ENCODE data around the gene SH2D3C.

The SH2D3C gene

GRCh38 chr9:127724012-127724411, 54.5 kb downstream of the SH2D3C start:
- H3K9me3 Mint-ChIP-seq = peaks cover 1% of the 10 kb centered on the region
- DNase-seq (ENCODE audit: low spot score in 2 of 2) (no peak), ATAC-seq (ENCODE audit: low read depth) (no peak)
- peaks cover 3% of the 10 kb centered on the region for H3K4me1 Mint-ChIP-seq
- H3K36me3 Mint-ChIP-seq = no peaks in the 10 kb centered on the region
- no peak overlapping the region for H3K27ac Mint-ChIP-seq
- no peak overlapping the region for H3K4me3 Mint-ChIP-seq
- H3K27me3 Mint-ChIP-seq = peaks cover 4% of the 10 kb centered on the region

GRCh38 chr9:127723444-127723843, 55.0 kb downstream of the SH2D3C start:
- Mint-ChIP-seq H3K36me3 (no peaks in the 10 kb centered on the region), H3K9me3 (peaks cover 1% of the 10 kb centered on the region), H3K27ac (no peak overlapping the region), H3K27me3 (peaks cover 4% of the 10 kb centered on the region), H3K4me1 (peaks cover 3% of the 10 kb centered on the region), H3K4me3 (no peak overlapping the region)
- no peak for DNase-seq (ENCODE audit: low spot score in 2 of 2)
- no peak for ATAC-seq (ENCODE audit: low read depth)

GRCh38 chr9:127723013-127723412, 55.5 kb downstream of the SH2D3C start:
- Mint-ChIP-seq H3K27me3 (peaks cover 4% of the 10 kb centered on the region), H3K27ac (no peak overlapping the region), H3K4me1 (peaks cover 3% of the 10 kb centered on the region), H3K36me3 (no peaks in the 10 kb centered on the region), H3K4me3 (no peak overlapping the region), H3K9me3 (peaks cover 1% of the 10 kb centered on the region)
- DNase-seq (ENCODE audit: low spot score in 2 of 2) = no peak
- no peak for ATAC-seq (ENCODE audit: low read depth)

GRCh38 chr9:127722055-127722745, 56.3 kb downstream of the SH2D3C start:
- peaks cover 4% of the 10 kb centered on the region for H3K27me3 Mint-ChIP-seq
- no peak overlapping the region for H3K27ac Mint-ChIP-seq
- ATAC-seq (ENCODE audit: low read depth) (no peak), DNase-seq (ENCODE audit: low spot score in 2 of 2) (no peak)
- H3K4me1 Mint-ChIP-seq = peaks cover 3% of the 10 kb centered on the region
- peaks cover 1% of the 10 kb centered on the region for H3K9me3 Mint-ChIP-seq
- no peaks in the 10 kb centered on the region for H3K36me3 Mint-ChIP-seq
- H3K4me3 Mint-ChIP-seq = no peak overlapping the region

GRCh38 chr9:127721391-127721821, 57.1 kb downstream of the SH2D3C start:
- DNase-seq (ENCODE audit: low spot score in 2 of 2) (no peak), ATAC-seq (ENCODE audit: low read depth) (no peak)
- peaks cover 4% of the 10 kb centered on the region for H3K27me3 Mint-ChIP-seq
- peaks cover 3% of the 10 kb centered on the region for H3K4me1 Mint-ChIP-seq
- H3K27ac Mint-ChIP-seq = no peak overlapping the region
- H3K9me3 Mint-ChIP-seq = peaks cover 1% of the 10 kb centered on the region
- no peak overlapping the region for H3K4me3 Mint-ChIP-seq
- H3K36me3 Mint-ChIP-seq = no peaks in the 10 kb centered on the region

GRCh38 chr9:127720865-127721227, 57.6 kb downstream of the SH2D3C start:
- Mint-ChIP-seq H3K9me3 (peaks cover 1% of the 10 kb centered on the region), H3K4me3 (no peak overlapping the region), H3K27me3 (peaks cover 4% of the 10 kb centered on the region), H3K27ac (no peak overlapping the region), H3K4me1 (peaks cover 6% of the 10 kb centered on the region), H3K36me3 (no peaks in the 10 kb centered on the region)
- ATAC-seq (ENCODE audit: low read depth) (no peak), DNase-seq (ENCODE audit: low spot score in 2 of 2) (no peak)

- ATAC-seq (ENCODE audit: low read depth) (no peak), DNase-seq (ENCODE audit: low spot score in 2 of 2) (no peak)
- H3K27ac Mint-ChIP-seq = no peak overlapping the region
- peaks cover 1% of the 10 kb centered on the region for H3K9me3 Mint-ChIP-seq
- no peaks in the 10 kb centered on the region for H3K36me3 Mint-ChIP-seq
- peaks cover 9% of the 10 kb centered on the region for H3K4me1 Mint-ChIP-seq
- H3K27me3 Mint-ChIP-seq = peaks cover 4% of the 10 kb centered on the region
- H3K4me3 Mint-ChIP-seq = no peak overlapping the region
Observed at GRCh38 chr9:127720031-127720864, 58.2 kb downstream of the SH2D3C start.

GRCh38 chr9:127717766-127718165, 60.7 kb downstream of the SH2D3C start:
- H3K9me3 Mint-ChIP-seq = peaks cover 1% of the 10 kb centered on the region
- DNase-seq (ENCODE audit: low spot score in 2 of 2) (no peak), ATAC-seq (ENCODE audit: low read depth) (no peak)
- peaks cover 12% of the 10 kb centered on the region for H3K4me1 Mint-ChIP-seq
- no peak overlapping the region for H3K4me3 Mint-ChIP-seq
- no peaks in the 10 kb centered on the region for H3K36me3 Mint-ChIP-seq
- H3K27me3 Mint-ChIP-seq = peaks cover 3% of the 10 kb centered on the region
- no peak overlapping the region for H3K27ac Mint-ChIP-seq

GRCh38 chr9:127716412-127716811, 62.1 kb downstream of the SH2D3C start:
- Mint-ChIP-seq H3K36me3 (no peaks in the 10 kb centered on the region), H3K27ac (peak overlapping the region; percentile 80), H3K4me3 (peak overlapping the region; percentile 97), H3K9me3 (peaks cover 1% of the 10 kb centered on the region), H3K4me1 (peaks cover 12% of the 10 kb centered on the region), H3K27me3 (peaks cover 3% of the 10 kb centered on the region)
- ATAC-seq (ENCODE audit: low read depth) (no peak), DNase-seq (ENCODE audit: low spot score in 2 of 2) (no peak)

- Mint-ChIP-seq H3K27me3 (no peaks in the 10 kb centered on the region), H3K27ac (peak within 1 kb of the TSS; percentile 80), H3K4me1 (peaks cover 13% of the 10 kb centered on the region), H3K36me3 (no peaks in the 10 kb centered on the region), H3K9me3 (no peaks in the 10 kb centered on the region), H3K4me3 (peak within 1 kb of the TSS; percentile 97)
- DNase-seq (ENCODE audit: low spot score in 2 of 2) (peak; percentile 95), ATAC-seq (ENCODE audit: low read depth) (peak; percentile 95)
Observed at GRCh38 chr9:127715470-127716337, 62.8 kb downstream of the SH2D3C start, which contains the start of the genes PTRH1 and TTC16. PTRH1 (minus strand) TSS chr9:127715663; CDS start chr9:127715639, 24 bp downstream. TTC16 (plus strand) TSS chr9:127716079; CDS start chr9:127716146, 67 bp downstream.

GRCh38 chr9:127714951-127715469, 63.5 kb downstream of the SH2D3C start:
- H3K4me3 Mint-ChIP-seq = peak overlapping the region; percentile 97
- no peak for DNase-seq (ENCODE audit: low spot score in 2 of 2)
- no peaks in the 10 kb centered on the region for H3K36me3 Mint-ChIP-seq
- H3K9me3 Mint-ChIP-seq = no peaks in the 10 kb centered on the region
- H3K4me1 Mint-ChIP-seq = peaks cover 12% of the 10 kb centered on the region
- no peaks in the 10 kb centered on the region for H3K27me3 Mint-ChIP-seq
- ATAC-seq (ENCODE audit: low read depth) = peak; percentile 6
- H3K27ac Mint-ChIP-seq = peak overlapping the region; percentile 80

- no peaks in the 10 kb centered on the region for H3K9me3 Mint-ChIP-seq
- H3K4me1 Mint-ChIP-seq = peaks cover 12% of the 10 kb centered on the region
- H3K36me3 Mint-ChIP-seq = no peaks in the 10 kb centered on the region
- DNase-seq (ENCODE audit: low spot score in 2 of 2) (no peak), ATAC-seq (ENCODE audit: low read depth) (no peak)
- no peaks in the 10 kb centered on the region for H3K27me3 Mint-ChIP-seq
- H3K4me3 Mint-ChIP-seq = peak overlapping the region; percentile 73
- H3K27ac Mint-ChIP-seq = no peak overlapping the region
Observed at GRCh38 chr9:127714020-127714750, 64.3 kb downstream of the SH2D3C start.

- no peaks in the 10 kb centered on the region for H3K27me3 Mint-ChIP-seq
- no peaks in the 10 kb centered on the region for H3K9me3 Mint-ChIP-seq
- H3K4me3 Mint-ChIP-seq = no peak overlapping the region
- H3K4me1 Mint-ChIP-seq = peaks cover 13% of the 10 kb centered on the region
- H3K36me3 Mint-ChIP-seq = no peaks in the 10 kb centered on the region
- H3K27ac Mint-ChIP-seq = peak overlapping the region; percentile 59
- no peak for ATAC-seq (ENCODE audit: low read depth)
- no peak for DNase-seq (ENCODE audit: low spot score in 2 of 2)
Observed at GRCh38 chr9:127712867-127713266, 65.6 kb downstream of the SH2D3C start.

Measured in memory B cell (primary cell).